ENCODE results near the gene RBMS3. TPM values are rescaled to one million over a fixed set of nuclear protein-coding genes. Genes with fewer than 3 reads are reported as not detected.

Gene RBMS3
- total and polyA plus RNA-seq, 2 of the 8 experiments (the other 6 are each of a cell fraction or from before 2014, with no cell fraction given) = 3.7 to 6.9 TPM

DNA sequence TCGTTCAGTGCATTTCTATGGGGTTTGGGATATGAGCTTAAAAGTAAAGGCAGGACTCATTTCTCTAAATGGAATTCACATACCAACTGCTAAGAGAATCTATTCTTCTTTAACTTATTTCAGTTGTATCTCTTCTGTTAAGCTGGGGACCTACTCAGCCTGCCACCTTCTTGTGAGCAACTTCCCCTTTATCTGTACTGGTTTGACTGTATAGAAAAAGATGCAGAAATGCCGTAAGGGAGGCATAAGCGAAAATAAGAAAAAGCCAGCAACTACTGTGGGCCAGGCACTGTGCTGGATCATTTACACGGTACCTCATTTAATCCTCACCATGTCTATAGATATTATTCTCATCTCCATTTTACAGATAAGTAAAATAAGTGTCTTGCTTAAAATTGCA lies 38.4 kb downstream of the RBMS3 start (continued):
- TF ChIP-seq PHF8 (conservative IDR thresholded peaks at IDR 0.05; ENCODE audit: low read depth, low read length) (no peak), CBX5 (IDR thresholded peaks at IDR 0.05; ENCODE audit: low read depth, low read length) (no peak), SIX5 (IDR thresholded peaks at IDR 0.05; ENCODE audit: low read depth, low read length) (no peak), TCF12 (IDR thresholded peaks at IDR 0.05; ENCODE audit: low read depth, low read length) (no peak), JUND (IDR thresholded peaks at IDR 0.05; ENCODE audit: low read length) (no peak), GABPA (IDR thresholded peaks at IDR 0.05; ENCODE audit: borderline replicate concordance, insufficient read depth, low read length) (no peak)
- TF ChIP-seq, protein P1, sequence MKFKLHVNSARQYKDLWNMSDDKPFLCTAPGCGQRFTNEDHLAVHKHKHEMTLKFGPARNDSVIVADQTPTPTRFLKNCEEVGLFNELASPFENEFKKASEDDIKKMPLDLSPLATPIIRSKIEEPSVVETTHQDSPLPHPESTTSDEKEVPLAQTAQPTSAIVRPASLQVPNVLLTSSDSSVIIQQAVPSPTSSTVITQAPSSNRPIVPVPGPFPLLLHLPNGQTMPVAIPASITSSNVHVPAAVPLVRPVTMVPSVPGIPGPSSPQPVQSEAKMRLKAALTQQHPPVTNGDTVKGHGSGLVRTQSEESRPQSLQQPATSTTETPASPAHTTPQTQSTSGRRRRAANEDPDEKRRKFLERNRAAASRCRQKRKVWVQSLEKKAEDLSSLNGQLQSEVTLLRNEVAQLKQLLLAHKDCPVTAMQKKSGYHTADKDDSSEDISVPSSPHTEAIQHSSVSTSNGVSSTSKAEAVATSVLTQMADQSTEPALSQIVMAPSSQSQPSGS (IDR thresholded peaks at IDR 0.05; ENCODE audit: low read length) = no peak
